K562 (cell line): Measurements from ENCODE around the gene POLRMT. TPM values are rescaled to one million over a fixed set of nuclear protein-coding genes. Genes with fewer than 3 reads are reported as not detected.

ENCODE experiments used
- CCAR2 ChIP-seq: fragments of 200-400 bp; formaldehyde crosslinking; IDR thresholded peaks from 2 replicates; pipeline ENCODE4 v1.6.1; 2017; ENCODE audit warnings: mild to moderate bottlenecking, low read depth, low read length
- CREB3L1 ChIP-seq: fragments of 450-650 bp; IDR thresholded peaks from 2 replicates; pipeline ENCODE4 v1.6.1; 2014; ENCODE audit warnings: low read depth, mild to moderate bottlenecking, moderate library complexity, borderline replicate concordance
- ELF1 ChIP-seq: fragments of 200-800 bp; sonication (Bioruptor generic); IDR thresholded peaks from 2 replicates; pipeline ENCODE4 v1.6.1; 2016; ENCODE audit warnings: missing genetic modification characterization, missing compliant biosample characterization
- ETS1 ChIP-seq: conservative IDR thresholded peaks from 2 replicates; pipeline ENCODE4 v1.6.1; 2011; ENCODE audit warnings: low read depth, mild to moderate bottlenecking, low read length; ENCODE audit not compliant: control insufficient read depth
- HOXB6 ChIP-seq: fragments of 250-450 bp; sonication (Bioruptor Pico); IDR thresholded peaks from 2 replicates; pipeline ENCODE4 v1.5.1; 2022; ENCODE audit warnings: mild to moderate bottlenecking, borderline replicate concordance
- KDM2B ChIP-seq: fragments of 250-450 bp; sonication (Bioruptor Pico); IDR thresholded peaks from 2 replicates; pipeline ENCODE4 v1.8.0; 2021; ENCODE audit warnings: mild to moderate bottlenecking, moderate library complexity
- KLF10 ChIP-seq: fragments of 250-450 bp; sonication (Bioruptor Pico); IDR thresholded peaks from 2 replicates; pipeline ENCODE4 v1.6.1; 2021; ENCODE audit warnings: matching md5 sums
- MGA ChIP-seq: fragments of 450-650 bp; IDR thresholded peaks from 2 replicates; pipeline ENCODE4 v1.6.1; 2016; ENCODE audit warnings: mild to moderate bottlenecking, moderate library complexity
- NR4A1 ChIP-seq, 2 experiments: fragments of 250-450 bp in 1 of 2; fragments of 450-650 bp in 1 of 2; sonication (Bioruptor Pico) in 1 of 2; IDR thresholded peaks; 2 replicates each; pipeline versions ENCODE4 v1.4.0 to v1.6.1; 2016 to 2020; ENCODE audit warnings: mild to moderate bottlenecking in 2 of 2, missing compliant biosample characterization in 1 of 2, missing genetic modification characterization in 1 of 2, moderate library complexity in 1 of 2
- SAP30 ChIP-seq: fragments of 200-600 bp; sonication (generic); IDR thresholded peaks from 2 replicates; pipeline ENCODE4 v1.6.1; 2012; ENCODE audit warnings: borderline replicate concordance, low read depth, mild to moderate bottlenecking, moderate library complexity, low read length, control low read depth, inconsistent platforms; ENCODE audit not compliant: insufficient read depth, poor library complexity, severe bottlenecking
- TBP ChIP-seq: optimal IDR thresholded peaks from 2 replicates; pipeline ENCODE3; 2011; ENCODE audit warnings: low read depth, low read length, improper control_type of control experiment
- TCF7 ChIP-seq: sonication (generic); IDR thresholded peaks from 2 replicates; pipeline ENCODE4 v1.6.1; 2016; ENCODE audit warnings: antibody characterized with exemption, borderline replicate concordance
- WHSC1 ChIP-seq: IDR thresholded peaks from one replicate; pipeline ENCODE4 v1.6.1; 2012; ENCODE audit warnings: low read length, control low read depth, inconsistent platforms
- polyA plus RNA-seq, 8 experiments: library from polyadenylated mRNA; depleted of rRNA in 4 of 8; stranded (reverse) in 5 of 8; unstranded in 3 of 8; fragments of >200 nt; fragmentation: Nextera tagmentation in 2 of 8; fragmentation: Illumina TruSeq in 1 of 8; extraction: Ambion mirVana in 2 of 8; extraction: Trizol in 1 of 8; gene quantifications; 2 replicates each; pipeline versions ENCODE4 v1.2.1 to v1.2.3, GENCODE V29; 2011 to 2014; ENCODE audit warnings: inconsistent platforms in 1 of 8, missing spikeins in 1 of 8
- total RNA-seq, 7 experiments: library from RNA; depleted of rRNA in 6 of 7; stranded (reverse); fragments of >200 nt in 6 of 7; fragmentation: Illumina TruSeq in 2 of 7; extraction: Trizol in 2 of 7; gene quantifications; 2 replicates each; pipeline versions ENCODE4 v1.2.1 to v1.2.3, GENCODE V29; 2011 to 2021; ENCODE audit warnings: low replicate concordance in 1 of 7

Gene POLRMT
- total and polyA plus RNA-seq, 9 of the 15 experiments (the other 6 are each of a cell fraction or from before 2014, with no cell fraction given) = 30.3 to 144 (median 68.0) TPM

GRCh38 chr19:571566-571974, 61.8 kb downstream of the POLRMT start (continued):
- TF ChIP-seq NR4A1 (CRISPR knock-in tag; IDR thresholded peaks at IDR 0.05) (no peak), NR4A1 (tag; IDR thresholded peaks at IDR 0.05) (no peak), KDM2B (no peak), CCAR2 (no peak), SAP30 (no peak), TBP (peak; percentile 20), CREB3L1 (no peak), HOXB6 (CRISPR knock-in tag) (no peak), WHSC1 (no peak), TCF7 (no peak), MGA (no peak), KLF10 (CRISPR knock-in tag) (no peak), ELF1 (tag) (no peak), ETS1 (no peak)
